ENCODE data around the gene WDR35.
"Not testable (repeated sequence)": the region's sequence is repeated elsewhere in the genome, so short reads cannot be mapped to it uniquely, and the experiment has no call there.

Gene WDR35

GRCh38 chr2:19893520-19894133 is 96.3 kb downstream of the WDR35 start:
- no peak for DNase-seq

GRCh38 chr2:19891971-19892370 is 97.9 kb downstream of the WDR35 start:
- DNase-seq: not testable (repeated sequence)

GRCh38 chr2:19890104-19890503 is 99.8 kb downstream of the WDR35 start:
- no peak for DNase-seq

- DNase-seq: no peak
These were observed 101.1 kb downstream of the WDR35 start for GRCh38 chr2:19888831-19889230.

- no peak for DNase-seq
These were observed 102.4 kb downstream of the WDR35 start for GRCh38 chr2:19887510-19887909.

GRCh38 chr2:19886261-19886660 is 103.6 kb downstream of the WDR35 start:
- DNase-seq: no peak

GRCh38 chr2:19885791-19886190 is 104.1 kb downstream of the WDR35 start:
- DNase-seq: no peak

- DNase-seq: no peak
These were observed 105.8 kb downstream of the WDR35 start for GRCh38 chr2:19883971-19884720.

- DNase-seq: no peak
These were observed 106.4 kb downstream of the WDR35 start for GRCh38 chr2:19883486-19883885.

- DNase-seq: no peak
These were observed 107.6 kb downstream of the WDR35 start for GRCh38 chr2:19882286-19882685.

- no peak for DNase-seq
These were observed 108.0 kb downstream of the WDR35 start for GRCh38 chr2:19881908-19882265.

- DNase-seq: no peak
These were observed 108.5 kb downstream of the WDR35 start for GRCh38 chr2:19881221-19881907.

- DNase-seq: not testable (repeated sequence)
These were observed 109.7 kb downstream of the WDR35 start for GRCh38 chr2:19880191-19880590.

GRCh38 chr2:19879120-19879519 is 110.8 kb downstream of the WDR35 start:
- DNase-seq: no peak

GRCh38 chr2:19878268-19879046 is 111.4 kb downstream of the WDR35 start:
- DNase-seq: no peak

GRCh38 chr2:19876751-19877150 is 113.2 kb downstream of the WDR35 start:
- no peak for DNase-seq

- DNase-seq: no peak
These were observed 114.6 kb downstream of the WDR35 start for GRCh38 chr2:19875280-19875679.

- DNase-seq: no peak
These were observed 115.2 kb downstream of the WDR35 start for GRCh38 chr2:19874726-19875125.

GRCh38 chr2:19873014-19873413 is 116.9 kb downstream of the WDR35 start:
- no peak for DNase-seq

- no peak for DNase-seq
These were observed 117.6 kb downstream of the WDR35 start for GRCh38 chr2:19872302-19872701.

GRCh38 chr2:19871836-19872235 is 118.1 kb downstream of the WDR35 start:
- no peak for DNase-seq

- DNase-seq: no peak
These were observed 119.1 kb downstream of the WDR35 start for GRCh38 chr2:19870792-19871191.
